K562 (cell line): ENCODE results near the gene M6PR. TPM values are rescaled to one million over a fixed set of nuclear protein-coding genes. Genes with fewer than 3 reads are reported as not detected.

Source experiments
- CBX2 ChIP-seq: fragments of 200-600 bp; sonication (generic); IDR thresholded peaks from one replicate; pipeline ENCODE4 v1.6.1; 2012; ENCODE audit warnings: mild to moderate bottlenecking, low read length, inconsistent platforms; ENCODE audit not compliant: insufficient read depth, poor library complexity, severe bottlenecking
- CREB5 ChIP-seq: fragments of 250-450 bp; sonication (Bioruptor Pico); IDR thresholded peaks from 2 replicates; pipeline ENCODE4 v1.5.0; 2020; ENCODE audit warnings: mild to moderate bottlenecking
- E2F1 ChIP-seq: sonication (generic); formaldehyde crosslinking; IDR thresholded peaks from 2 replicates; pipeline ENCODE4 v1.8.1; 2023; ENCODE audit warnings: mild to moderate bottlenecking, missing genetic modification reagents, moderate library complexity
- EGR1 ChIP-seq: fragments of 450-650 bp; conservative IDR thresholded peaks from 2 replicates; pipeline ENCODE4 v1.6.1; 2017; ENCODE audit warnings: mild to moderate bottlenecking
- IRF2 ChIP-seq: sonication (generic); formaldehyde crosslinking; IDR thresholded peaks from 2 replicates; pipeline ENCODE4 v1.8.1; 2022; ENCODE audit warnings: mild to moderate bottlenecking, missing genetic modification reagents
- KDM5B ChIP-seq: fragments of 200-600 bp; sonication (generic); IDR thresholded peaks from 2 replicates; pipeline ENCODE4 v1.6.1; 2012; ENCODE audit warnings: low read depth, mild to moderate bottlenecking, moderate library complexity, low read length, control low read depth, inconsistent platforms; ENCODE audit not compliant: insufficient replicate concordance
- MTF1 ChIP-seq: fragments of 250-450 bp; sonication (Bioruptor Pico); IDR thresholded peaks from 2 replicates; pipeline ENCODE4 v1.9.0; 2021; ENCODE audit warnings: moderate library complexity, mild to moderate bottlenecking, inconsistent platforms, borderline replicate concordance
- MYC ChIP-seq, 2 experiments: fragments of 250-450 bp in 1 of 2; sonication (Bioruptor Pico) in 1 of 2; IDR thresholded peaks; 2 replicates each; pipeline versions ENCODE4 v1.5.1 to v1.6.1; 2012 to 2021; ENCODE audit warnings: low read depth in 2 of 2, borderline replicate concordance in 1 of 2, improper control_type of control experiment in 1 of 2, low read length in 1 of 2, mild to moderate bottlenecking in 1 of 2, moderate library complexity in 1 of 2
- RAD51 ChIP-seq: fragments of 450-650 bp; IDR thresholded peaks from 2 replicates; pipeline ENCODE4 v1.7.1; 2016; ENCODE audit warnings: low read depth, mild to moderate bottlenecking, borderline replicate concordance
- USF2 ChIP-seq: sonication (generic); formaldehyde crosslinking; IDR thresholded peaks from 2 replicates; pipeline ENCODE4 v1.5.0; 2020; ENCODE audit warnings: missing genetic modification reagents
- ZBTB40 ChIP-seq, 2 experiments: fragments of 450-650 bp in 1 of 2; sonication (generic) in 1 of 2; formaldehyde crosslinking in 1 of 2; IDR thresholded peaks; 2 replicates each; pipeline versions ENCODE4 v1.7.1 to v1.9.0; 2016 to 2022; ENCODE audit warnings: inconsistent platforms in 1 of 2, mild to moderate bottlenecking in 1 of 2, missing genetic modification reagents in 1 of 2
- ZNF507 ChIP-seq: conservative IDR thresholded peaks from 2 replicates; pipeline ENCODE4 v1.6.1; 2017; ENCODE audit warnings: missing genetic modification characterization, missing compliant biosample characterization
- ZNF75A ChIP-seq: fragments of 450-650 bp; formaldehyde crosslinking; IDR thresholded peaks from 2 replicates; pipeline ENCODE4 v1.4.0; 2020; ENCODE audit warnings: mild to moderate bottlenecking
- polyA plus RNA-seq, 8 experiments: library from polyadenylated mRNA; depleted of rRNA in 4 of 8; stranded (reverse) in 5 of 8; unstranded in 3 of 8; fragments of >200 nt; fragmentation: Nextera tagmentation in 2 of 8; fragmentation: Illumina TruSeq in 1 of 8; extraction: Ambion mirVana in 2 of 8; extraction: Trizol in 1 of 8; gene quantifications; 2 replicates each; pipeline versions ENCODE4 v1.2.1 to v1.2.3, GENCODE V29; 2011 to 2014; ENCODE audit warnings: inconsistent platforms in 1 of 8, missing spikeins in 1 of 8
- total RNA-seq, 7 experiments: library from RNA; depleted of rRNA in 6 of 7; stranded (reverse); fragments of >200 nt in 6 of 7; fragmentation: Illumina TruSeq in 2 of 7; extraction: Trizol in 2 of 7; gene quantifications; 2 replicates each; pipeline versions ENCODE4 v1.2.1 to v1.2.3, GENCODE V29; 2011 to 2021; ENCODE audit warnings: low replicate concordance in 1 of 7

Gene M6PR
- total and polyA plus RNA-seq, 9 of the 15 experiments (the other 6 are each of a cell fraction or from before 2014, with no cell fraction given), result 78.6 to 159 (median 112) TPM

- TF ChIP-seq ZBTB40 (IDR thresholded peaks at IDR 0.05) (peak; percentile 48; the same call in 1 of the 2 replicates), ZBTB40 (CRISPR knock-in tag; IDR thresholded peaks at IDR 0.05) (no peak), CREB5 (CRISPR knock-in tag) (no peak), ZNF75A (CRISPR knock-in tag) (no peak), RAD51 (no peak), E2F1 (CRISPR knock-in tag) (no peak), USF2 (CRISPR knock-in tag) (no peak), MYC (IDR thresholded peaks at IDR 0.05; ENCODE audit: low read depth, low read length) (no peak), MYC (CRISPR knock-in tag; IDR thresholded peaks at IDR 0.05; ENCODE audit: borderline replicate concordance, low read depth) (no peak), ZNF507 (tag) (no peak), IRF2 (CRISPR knock-in tag) (no peak), MTF1 (CRISPR knock-in tag) (no peak), CBX2 (no peak), KDM5B (no peak), EGR1 (no peak)
Observed at GRCh38 chr12:8914716-8915526, 34.5 kb downstream of the M6PR start (continued).
